HEK293T (cell line): Measurements from ENCODE around the gene ZNF503.

ENCODE experiments used
- SP1 ChIP-seq: fragments of 450-650 bp; IDR thresholded peaks from 2 replicates; pipeline ENCODE4 v1.6.1; 2017
- TARDBP ChIP-seq: fragments of 450-650 bp; IDR thresholded peaks from 2 replicates; pipeline ENCODE4 v1.6.1; 2016
- ZNF384 ChIP-seq: fragments of 450-650 bp; IDR thresholded peaks from 2 replicates; pipeline ENCODE4 v1.6.1; 2016
- TF ChIP-seq, protein P1 (sequence below): fragments of 450-650 bp; IDR thresholded peaks from 2 replicates; pipeline ENCODE4 v1.6.1; 2016

DNA sequence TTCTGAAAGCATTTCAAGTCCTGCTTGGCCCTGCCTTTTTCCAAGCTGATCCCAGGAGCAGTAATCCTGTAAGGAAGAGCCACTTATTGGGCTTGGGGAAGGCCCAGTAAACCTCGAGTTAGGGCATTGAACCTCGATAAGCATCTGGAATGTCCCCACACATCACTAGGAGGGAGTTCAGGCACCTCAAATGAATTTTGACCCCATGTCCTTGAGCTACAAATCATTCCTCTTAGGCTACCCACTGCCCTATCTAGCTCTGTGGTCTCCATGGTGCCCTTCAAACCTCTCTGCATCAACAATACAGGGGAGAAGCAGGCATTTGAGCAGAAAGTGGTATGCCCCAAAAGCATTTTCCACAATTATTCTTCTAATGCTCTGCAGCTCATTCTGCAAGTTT is 33.7 kb downstream of the ZNF503 start:
- TF ChIP-seq TARDBP: no peak
- TF ChIP-seq, protein P1, sequence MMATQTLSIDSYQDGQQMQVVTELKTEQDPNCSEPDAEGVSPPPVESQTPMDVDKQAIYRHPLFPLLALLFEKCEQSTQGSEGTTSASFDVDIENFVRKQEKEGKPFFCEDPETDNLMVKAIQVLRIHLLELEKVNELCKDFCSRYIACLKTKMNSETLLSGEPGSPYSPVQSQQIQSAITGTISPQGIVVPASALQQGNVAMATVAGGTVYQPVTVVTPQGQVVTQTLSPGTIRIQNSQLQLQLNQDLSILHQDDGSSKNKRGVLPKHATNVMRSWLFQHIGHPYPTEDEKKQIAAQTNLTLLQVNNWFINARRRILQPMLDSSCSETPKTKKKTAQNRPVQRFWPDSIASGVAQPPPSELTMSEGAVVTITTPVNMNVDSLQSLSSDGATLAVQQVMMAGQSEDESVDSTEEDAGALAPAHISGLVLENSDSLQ: no peak
- TF ChIP-seq ZNF384: no peak
- TF ChIP-seq SP1: no peak
